Left lung (tissue), 10 donors: ENCODE results near the gene KLHDC7A. TPM values are rescaled to one million over a fixed set of nuclear protein-coding genes. Genes with fewer than 3 reads are reported as not detected.

Experiments
- ATAC-seq: fragments of 200-7000 bp; cut with Tn5 transposase; one replicate; pipeline ENCODE4 v1.9.1; 2020; ENCODE audit warnings: moderate library complexity
- DNase-seq, 4 donors: peaks; one replicate each; pipeline ENCODE4 v3.0.0-alpha.2; 2013 to 2020
- H3K27ac ChIP-seq, 2 donors: fragments of 200-600 bp; sonication (generic) in 1 of 2; one replicate each; pipeline versions ENCODE4 v1.5.0 to v1.8.0; 2020 to 2021
- H3K27me3 ChIP-seq, 2 donors: fragments of 200-600 bp; sonication (generic) in 1 of 2; one replicate each; pipeline versions ENCODE4 v1.5.0 to v1.8.0; 2020 to 2021
- H3K36me3 ChIP-seq, 2 donors: fragments of 200-600 bp; sonication (generic) in 1 of 2; one replicate each; pipeline versions ENCODE4 v1.5.0 to v1.8.0; 2020 to 2021
- H3K4me1 ChIP-seq, 2 donors: fragments of 200-600 bp; one replicate each; pipeline ENCODE4 v1.8.0; 2021
- H3K4me3 ChIP-seq, 2 donors: fragments of 200-600 bp; sonication (generic) in 1 of 2; one replicate each; pipeline versions ENCODE4 v1.5.0 to v1.8.0; 2020 to 2021; ENCODE audit warnings: mild to moderate bottlenecking in 1 of 2
- H3K9me3 ChIP-seq, 2 donors: fragments of 200-600 bp; sonication (generic) in 1 of 2; one replicate each; pipeline versions ENCODE4 v1.5.0 to v1.8.0; 2020 to 2021
- intact Hi-C, 2 donors: fragments of 100-400 bp; cut with DNase I; formaldehyde crosslinking; loops; one replicate each; pipeline versions ENCODE4 v1.11.2 to v1.14.2; 2022
- polyA plus RNA-seq, 6 donors: library from polyadenylated mRNA; unstranded; fragments of 120-200 nt; gene quantifications; one replicate each; pipeline ENCODE4 v1.2.1, GENCODE V29; 2013; ENCODE audit not compliant: insufficient read length in 6 of 6
- total RNA-seq, 2 donors: library from RNA; stranded (reverse); fragmentation: NEBNext Ultra II Directional; extraction: Animal tissue kit (Norgen Biotek cat#: 25700); gene quantifications; one replicate each; pipeline ENCODE4 v1.2.1, GENCODE V29; 2021
- TF ChIP-seq, protein P1 (sequence below), 2 donors: fragments of 200-600 bp; sonication (generic) in 1 of 2; IDR thresholded peaks; one replicate each; pipeline versions ENCODE4 v1.5.0 to v1.8.0; 2021; ENCODE audit warnings: antibody characterized with exemption in 2 of 2
- donor health status: DM: no; HTN: yes; CAD: no.
- donor health status: DM: no; HTN: no; CAD: no.

KLHDC7A gene
- total and polyA plus RNA-seq, 8 donors, result 0.36 to 6.1 (median 1.2) TPM

DNA sequence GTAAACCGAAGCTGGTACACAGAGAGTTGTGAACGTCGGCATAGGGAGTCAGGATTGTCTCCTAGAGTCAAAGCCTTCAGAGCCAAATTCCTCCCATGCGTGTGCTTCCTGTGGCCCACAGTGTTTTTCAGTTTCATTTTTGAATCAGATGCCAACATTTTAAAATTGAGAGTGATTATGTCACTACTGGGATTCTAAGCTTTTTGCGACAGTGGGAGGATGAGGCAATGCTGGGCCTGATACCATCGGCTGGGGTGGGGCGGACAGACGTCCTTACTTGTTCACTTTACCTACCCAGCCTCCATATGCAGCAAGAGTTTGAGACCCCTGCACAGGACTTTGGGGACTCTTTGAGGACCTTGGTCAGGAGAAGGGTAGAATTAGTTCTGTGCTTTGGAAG is 1.3 kb upstream of the KLHDC7A start:
- intact Hi-C loops, result no loop called here
- Histone ChIP-seq H3K36me3 (no peaks in the 10 kb centered on the region), H3K27ac (peak overlapping the region in 1 of 2 donors; percentile 55), H3K9me3 (no peaks in the 10 kb centered on the region), H3K4me1 (peaks cover 8 to 10% of the 10 kb centered on the region in 2 donors), H3K27me3 (peaks cover 0 to 15% of the 10 kb centered on the region in 2 donors), H3K4me3 (no peak overlapping the region)
- ATAC-seq (no peak), DNase-seq (no peak)
- TF ChIP-seq, protein P1, sequence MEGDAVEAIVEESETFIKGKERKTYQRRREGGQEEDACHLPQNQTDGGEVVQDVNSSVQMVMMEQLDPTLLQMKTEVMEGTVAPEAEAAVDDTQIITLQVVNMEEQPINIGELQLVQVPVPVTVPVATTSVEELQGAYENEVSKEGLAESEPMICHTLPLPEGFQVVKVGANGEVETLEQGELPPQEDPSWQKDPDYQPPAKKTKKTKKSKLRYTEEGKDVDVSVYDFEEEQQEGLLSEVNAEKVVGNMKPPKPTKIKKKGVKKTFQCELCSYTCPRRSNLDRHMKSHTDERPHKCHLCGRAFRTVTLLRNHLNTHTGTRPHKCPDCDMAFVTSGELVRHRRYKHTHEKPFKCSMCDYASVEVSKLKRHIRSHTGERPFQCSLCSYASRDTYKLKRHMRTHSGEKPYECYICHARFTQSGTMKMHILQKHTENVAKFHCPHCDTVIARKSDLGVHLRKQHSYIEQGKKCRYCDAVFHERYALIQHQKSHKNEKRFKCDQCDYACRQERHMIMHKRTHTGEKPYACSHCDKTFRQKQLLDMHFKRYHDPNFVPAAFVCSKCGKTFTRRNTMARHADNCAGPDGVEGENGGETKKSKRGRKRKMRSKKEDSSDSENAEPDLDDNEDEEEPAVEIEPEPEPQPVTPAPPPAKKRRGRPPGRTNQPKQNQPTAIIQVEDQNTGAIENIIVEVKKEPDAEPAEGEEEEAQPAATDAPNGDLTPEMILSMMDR (IDR thresholded peaks at IDR 0.05), result no peak

DNA sequence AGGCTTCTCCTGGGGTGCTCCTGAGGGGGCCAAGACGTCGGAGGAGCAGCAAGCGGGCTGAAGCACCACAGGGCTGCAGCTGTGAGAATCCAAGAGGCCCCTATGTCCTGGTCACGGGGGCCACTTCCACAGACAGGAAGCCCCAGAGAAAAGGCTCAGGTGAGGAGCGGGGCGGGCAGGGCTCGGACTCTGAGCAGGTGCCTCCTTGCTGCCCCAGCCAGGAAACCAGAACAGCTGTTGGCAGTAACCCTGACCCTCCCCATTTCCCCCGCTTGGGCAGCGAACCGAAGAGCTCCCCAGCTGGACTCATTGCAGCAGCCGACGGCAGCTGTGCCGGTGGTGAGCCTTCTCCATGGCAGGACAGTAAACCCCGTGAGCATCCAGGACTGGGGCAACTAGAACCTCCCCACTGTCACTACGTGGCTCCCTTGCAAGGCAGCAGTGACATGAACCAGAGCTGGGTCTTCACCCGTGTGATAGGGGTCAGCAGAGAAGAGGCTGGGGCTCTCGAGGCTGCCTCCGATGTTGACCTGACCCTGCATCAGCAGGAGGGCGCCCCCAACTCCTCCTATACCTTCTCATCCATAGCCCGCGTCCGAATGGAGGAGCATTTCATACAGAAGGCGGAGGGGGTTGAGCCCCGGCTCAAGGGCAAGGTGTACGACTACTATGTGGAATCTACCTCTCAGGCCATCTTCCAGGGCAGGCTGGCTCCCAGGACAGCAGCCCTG is 625 bp downstream of the KLHDC7A start:
- peak in 1 of 4 donors; percentile 72 for DNase-seq
- Histone ChIP-seq H3K27me3 (peaks cover 0 to 10% of the 10 kb centered on the region in 2 donors), H3K9me3 (no peaks in the 10 kb centered on the region), H3K4me3 (no peak overlapping the region), H3K4me1 (peaks cover 8 to 10% of the 10 kb centered on the region in 2 donors), H3K36me3 (no peaks in the 10 kb centered on the region), H3K27ac (peak overlapping the region; percentile 55 to 83)
- TF ChIP-seq, protein P1 (IDR thresholded peaks at IDR 0.05), result no peak
- ATAC-seq, result peak; percentile 25
- intact Hi-C loops, result no loop called here

- Histone ChIP-seq H3K27me3 (peaks cover 0 to 10% of the 10 kb centered on the region in 2 donors), H3K4me1 (peaks cover 8 to 10% of the 10 kb centered on the region in 2 donors), H3K36me3 (no peaks in the 10 kb centered on the region), H3K27ac (no peak overlapping the region), H3K9me3 (no peaks in the 10 kb centered on the region), H3K4me3 (no peak overlapping the region)
- ATAC-seq, result no peak
- TF ChIP-seq, protein P1 (IDR thresholded peaks at IDR 0.05), result no peak
- intact Hi-C loops, result no loop called here
- peak in 1 of 4 donors; percentile 76 for DNase-seq
Measured at GRCh38 chr1:18481921-18482701, 1.4 kb downstream of the KLHDC7A start.

GRCh38 chr1:18482721-18483425 is 2.1 kb downstream of the KLHDC7A start:
- Histone ChIP-seq H3K9me3 (no peaks in the 10 kb centered on the region), H3K27ac (no peak overlapping the region), H3K4me1 (peaks cover 8 to 10% of the 10 kb centered on the region in 2 donors), H3K36me3 (no peaks in the 10 kb centered on the region), H3K27me3 (peaks cover 0 to 10% of the 10 kb centered on the region in 2 donors), H3K4me3 (no peak overlapping the region)
- TF ChIP-seq, protein P1 (IDR thresholded peaks at IDR 0.05), result no peak
- intact Hi-C loops, result no loop called here
- peak in 1 of 4 donors; percentile 78 for DNase-seq
- no peak for ATAC-seq
